HG03378 (cell line): ENCODE data around the gene NAALAD2.
"Not testable (repeated sequence)": the region's sequence is repeated elsewhere in the genome, so short reads cannot be mapped to it uniquely, and the experiment has no call there.

Source experiments
- ATAC-seq: cut with Tn5 transposase; IDR thresholded peaks from one replicate; pipeline ENCODE4 v1.9.1; 2021; ENCODE audit warnings: mild to moderate bottlenecking, moderate library complexity; ENCODE audit not compliant: unreplicated experiment

Gene NAALAD2

DNA sequence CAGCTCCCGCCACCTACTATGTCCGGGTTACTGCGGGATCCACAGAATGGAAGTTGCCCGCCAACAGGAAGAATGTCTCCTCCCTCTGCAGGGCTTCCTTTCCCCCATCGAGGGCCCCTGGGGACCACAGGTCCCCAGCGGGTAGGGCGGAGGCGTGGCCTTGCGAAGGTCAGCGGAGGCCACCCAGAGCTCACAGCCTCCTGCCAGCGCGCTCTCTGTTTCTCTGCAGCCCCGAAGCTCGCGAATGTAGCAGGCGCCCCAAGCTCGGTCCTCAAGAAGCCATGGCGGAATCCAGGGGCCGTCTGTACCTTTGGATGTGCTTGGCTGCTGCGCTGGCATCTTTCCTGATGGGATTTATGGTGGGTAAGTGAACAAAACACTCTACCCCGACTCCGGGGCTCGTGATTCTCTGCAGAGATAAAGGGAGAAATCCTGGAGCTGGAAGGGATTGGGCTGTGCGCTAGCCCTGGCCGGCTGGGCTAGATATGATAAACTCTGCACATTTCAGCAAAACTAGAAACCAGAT, at the start of gene NAALAD2:
TSS of gene NAALAD2 (plus strand) at position 186 of the 526 bp plus-strand sequence. CDS start at position 282, 96 bp downstream.
- peak; percentile 68 for ATAC-seq

DNA sequence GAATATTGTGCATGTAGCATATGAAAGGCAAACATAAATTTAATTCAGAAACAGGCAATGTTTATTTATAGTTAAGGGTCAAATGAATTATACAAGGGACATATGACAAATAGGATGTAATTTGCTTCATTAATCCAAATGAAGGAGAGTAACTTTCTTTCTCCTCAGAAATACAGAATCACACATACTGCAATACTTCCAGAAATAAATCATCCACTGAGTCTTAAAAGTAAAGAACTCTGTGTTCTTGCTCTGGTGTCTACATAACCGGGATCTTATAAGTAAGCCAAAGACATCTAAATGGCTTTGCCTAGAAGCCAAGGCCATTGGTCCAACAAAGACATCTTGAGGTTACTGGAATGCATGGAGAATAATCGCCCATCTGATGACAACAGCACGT, 48.8 kb upstream of the NAALAD2 start, which contains the start of gene UBTFL1:
TSS of gene UBTFL1 (plus strand) at position 301 of the 400 bp plus-strand sequence. CDS start at position 301, 0 bp downstream.
- ATAC-seq: not testable (repeated sequence)

- ATAC-seq: not testable (repeated sequence)
Measured at GRCh38 chr11:90088731-90089130, 45.7 kb upstream of the NAALAD2 start.

- not testable (repeated sequence) for ATAC-seq
Measured at GRCh38 chr11:90095230-90095924, 39.1 kb upstream of the NAALAD2 start.

- ATAC-seq: not testable (repeated sequence)
Measured at GRCh38 chr11:90098261-90098660, 36.2 kb upstream of the NAALAD2 start.

GRCh38 chr11:90100431-90100830, 34.0 kb upstream of the NAALAD2 start:
- ATAC-seq: no peak

DNA sequence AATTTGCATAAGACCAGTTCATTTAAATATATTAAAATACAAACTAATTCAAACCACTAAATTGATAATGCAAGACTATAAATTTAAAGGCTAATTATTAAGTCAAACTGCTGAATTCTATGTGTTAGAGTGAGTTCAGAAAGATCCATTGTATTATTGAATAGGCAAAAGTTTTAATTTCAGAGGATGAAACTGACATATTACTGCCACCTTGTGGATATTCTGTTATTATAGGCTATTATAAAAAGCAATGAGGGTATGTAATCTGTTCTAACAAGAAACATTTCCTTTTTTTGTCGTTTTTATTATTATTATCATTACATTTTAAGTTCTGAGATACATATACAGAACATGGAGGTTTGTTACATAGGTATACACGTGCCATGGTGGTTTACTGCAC, 20.9 kb upstream of the NAALAD2 start:
- ATAC-seq: no peak

- ATAC-seq: no peak
Measured at GRCh38 chr11:90120191-90120590, 14.3 kb upstream of the NAALAD2 start.

DNA sequence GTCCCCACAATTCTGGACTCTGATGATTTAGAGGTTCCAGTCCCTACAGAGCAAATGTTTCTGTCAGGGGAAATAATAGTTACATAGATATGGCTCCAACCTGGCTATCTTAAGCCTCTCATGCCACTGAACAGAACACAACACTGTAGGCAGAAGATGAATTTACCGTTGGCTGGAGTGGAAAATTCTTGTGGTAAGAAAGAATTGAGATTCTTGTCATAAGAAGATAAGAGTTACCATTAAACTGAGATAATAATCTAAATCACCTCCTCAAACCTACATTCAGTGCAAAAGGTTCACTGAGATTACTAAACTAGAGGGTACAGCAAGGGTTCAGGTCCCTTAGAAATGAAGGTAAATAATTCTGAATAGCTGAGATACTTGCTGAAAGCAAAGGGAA, 10.1 kb upstream of the NAALAD2 start:
- ATAC-seq: no peak

GRCh38 chr11:90124946-90125345, 9.5 kb upstream of the NAALAD2 start:
- ATAC-seq: no peak

DNA sequence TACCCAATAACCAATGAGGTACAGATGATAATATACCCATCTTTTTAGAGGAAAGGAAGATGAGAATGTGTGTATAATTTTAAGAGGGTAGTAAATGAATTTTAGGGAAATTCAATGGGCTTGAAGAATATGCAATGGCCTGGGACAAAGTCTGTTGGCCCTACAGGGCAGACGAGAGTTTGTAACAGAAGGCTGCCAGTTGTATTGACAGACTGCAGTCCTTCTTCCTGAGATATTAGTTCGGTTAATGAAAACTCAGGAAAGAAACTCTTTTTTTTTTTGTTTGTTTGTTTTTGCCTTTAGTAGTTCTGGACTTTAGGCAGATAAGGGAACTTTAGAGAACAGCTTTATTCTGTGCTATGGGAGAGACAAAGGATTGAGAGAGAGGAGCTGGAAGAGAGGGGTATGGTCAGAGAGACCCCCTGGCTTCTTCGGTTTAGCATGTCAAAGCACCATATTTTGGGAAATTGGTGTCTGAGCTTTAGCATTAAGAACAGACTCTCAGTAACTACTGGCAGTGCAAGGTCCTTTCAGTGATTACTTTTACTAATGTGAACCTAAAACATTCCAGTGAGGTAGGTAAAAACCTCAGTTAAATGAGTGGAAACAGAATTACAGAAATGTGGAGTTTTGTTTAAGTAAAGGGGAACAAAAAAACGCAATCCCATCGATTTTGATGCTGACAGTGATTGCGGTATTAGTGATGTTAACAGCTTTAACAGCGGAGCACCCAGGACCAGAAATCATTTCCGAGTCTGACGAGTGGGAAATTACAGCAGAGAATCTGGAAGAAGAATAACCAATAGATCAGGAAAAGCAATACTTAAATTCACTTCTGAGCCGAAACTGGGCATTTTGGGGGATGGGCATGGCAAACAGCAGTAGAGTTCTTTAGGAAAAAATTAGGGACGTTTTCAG, 644 bp upstream of the NAALAD2 start:
- ATAC-seq: no peak

DNA sequence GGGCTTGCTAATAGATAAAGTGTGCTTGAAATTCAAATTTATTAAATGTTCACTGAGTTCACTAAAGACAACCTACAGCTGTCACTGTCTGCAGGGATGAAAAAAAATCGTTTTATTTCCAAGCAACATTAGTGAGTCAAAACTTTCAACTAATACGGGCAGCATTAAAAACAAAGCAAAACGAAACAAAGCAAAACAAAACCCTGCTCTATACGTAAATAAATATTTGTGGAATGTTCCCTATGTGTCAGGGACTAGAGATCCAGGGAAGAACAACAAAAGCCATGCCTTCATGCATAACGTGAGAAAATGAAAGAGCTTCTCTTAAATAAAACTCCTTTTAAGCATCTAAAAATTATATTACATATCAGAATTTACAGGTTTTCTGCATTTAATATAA, 553 bp downstream of the NAALAD2 start:
- ATAC-seq: no peak

GRCh38 chr11:90148900-90149299, 14.4 kb downstream of the NAALAD2 start:
- no peak for ATAC-seq

DNA sequence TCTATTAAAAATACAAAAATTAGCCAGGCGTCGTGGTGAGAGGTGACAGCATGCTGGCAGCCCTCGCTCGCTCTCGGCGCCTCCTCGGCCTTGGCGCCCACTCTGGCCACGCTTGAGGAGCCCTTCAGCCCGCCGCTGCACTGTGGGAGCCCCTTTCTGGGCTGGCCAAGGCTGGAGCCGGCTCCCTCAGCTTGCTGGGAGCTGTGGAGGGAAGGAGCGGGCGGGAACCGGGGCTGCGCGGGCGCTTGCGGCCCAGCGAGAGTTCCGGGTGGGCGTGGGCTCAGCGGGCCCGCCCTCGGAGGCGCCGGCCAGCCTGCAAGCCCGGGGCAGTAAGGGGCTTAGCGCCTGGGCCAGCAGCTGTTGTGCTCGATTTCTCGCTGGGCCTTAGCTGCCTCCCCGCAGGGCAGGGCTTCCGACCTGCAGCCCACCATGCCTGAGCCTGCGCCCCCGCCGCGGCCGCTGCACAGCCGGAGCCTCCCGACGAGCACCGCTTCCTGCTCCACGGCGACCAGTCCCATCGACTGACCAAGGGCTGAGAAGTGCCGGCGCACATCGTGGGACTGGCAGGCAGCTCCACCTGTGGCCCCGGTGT, 32.6 kb downstream of the NAALAD2 start:
- ATAC-seq: not testable (repeated sequence)

GRCh38 chr11:90167704-90168103, 33.2 kb downstream of the NAALAD2 start:
- ATAC-seq: not testable (repeated sequence)

- ATAC-seq: no peak
Measured at GRCh38 chr11:90168571-90168970, 34.1 kb downstream of the NAALAD2 start.

GRCh38 chr11:90171359-90171758, 36.9 kb downstream of the NAALAD2 start:
- no peak for ATAC-seq

- no peak for ATAC-seq
Measured at GRCh38 chr11:90176069-90176468, 41.6 kb downstream of the NAALAD2 start.

- ATAC-seq: no peak
Measured at GRCh38 chr11:90178751-90179150, 44.3 kb downstream of the NAALAD2 start.

- ATAC-seq: no peak
Measured at GRCh38 chr11:90179923-90180322, 45.5 kb downstream of the NAALAD2 start.

DNA sequence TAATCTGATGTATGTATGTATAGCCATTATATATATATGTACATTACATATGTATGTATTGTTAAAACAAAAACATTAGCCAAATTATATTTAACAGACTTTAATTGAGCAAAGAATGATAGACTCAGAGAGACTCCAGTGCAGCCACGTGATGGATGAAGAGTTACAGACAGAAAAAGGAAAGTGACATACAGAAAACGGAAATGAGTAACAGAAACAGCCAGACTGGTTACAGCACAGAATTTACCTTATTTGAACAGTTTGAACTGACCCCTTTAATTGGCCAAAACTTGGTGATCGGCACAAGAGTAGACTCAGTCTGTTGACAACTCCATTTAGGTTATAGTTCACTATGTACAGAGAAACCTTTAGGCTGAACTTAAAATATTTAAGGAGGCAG, 53.4 kb downstream of the NAALAD2 start:
- no peak for ATAC-seq
